Astrocyte (in vitro differentiated cells and primary cell): Measurements from ENCODE around the gene DNAJB12.

Experiments
- CTCF ChIP-seq: IDR thresholded peaks from 2 replicates; pipeline ENCODE4 v1.5.1; 2011; ENCODE audit warnings: low read depth, mild to moderate bottlenecking, inconsistent platforms, low read length, moderate library complexity; ENCODE audit not compliant: insufficient read depth
- EZH2 ChIP-seq: IDR thresholded peaks from 2 replicates; pipeline ENCODE4 v1.6.1; 2012; ENCODE audit warnings: mild to moderate bottlenecking, low read length, inconsistent platforms; ENCODE audit not compliant: insufficient read depth

GRCh38 chr10:72297805-72298591 lies 56.7 kb downstream of the DNAJB12 start:
- no peak for TF ChIP-seq CTCF
- TF ChIP-seq EZH2: no peak
